Transverse colon (tissue), 4 donors: Measurements from ENCODE around the gene SIRT2.
"Not testable (repeated sequence)": the region's sequence is repeated elsewhere in the genome, so short reads cannot be mapped to it uniquely, and the experiment has no call there.

Experiments
- CTCF ChIP-seq, 5 experiments: fragments of 200-600 bp in 3 of 5; fragments of 450-650 bp in 2 of 5; sonication (generic) in 3 of 5; IDR thresholded peaks; 1 replicate in 2 of 5; 2 replicates in 3 of 5; pipeline ENCODE4 v1.5.1; 2016 to 2017; ENCODE audit warnings: antibody characterized with exemption in 5 of 5, inconsistent platforms in 3 of 5, mild to moderate bottlenecking in 2 of 5, moderate library complexity in 1 of 5
- EP300 ChIP-seq: sonication (generic); formaldehyde crosslinking; IDR thresholded peaks from one replicate; pipeline ENCODE4 v1.6.1; 2017; ENCODE audit warnings: antibody characterized with exemption, low read depth
- POLR2A ChIP-seq: fragments of 450-650 bp; IDR thresholded peaks from one replicate; pipeline ENCODE4 v1.6.1; 2016; ENCODE audit warnings: antibody characterized with exemption, mild to moderate bottlenecking, moderate library complexity
- POLR2AphosphoS5 ChIP-seq, 3 donors: sonication (generic); formaldehyde crosslinking; IDR thresholded peaks; one replicate each; pipeline ENCODE4 v1.6.1; 2016; ENCODE audit warnings: antibody characterized with exemption in 3 of 3

DNA sequence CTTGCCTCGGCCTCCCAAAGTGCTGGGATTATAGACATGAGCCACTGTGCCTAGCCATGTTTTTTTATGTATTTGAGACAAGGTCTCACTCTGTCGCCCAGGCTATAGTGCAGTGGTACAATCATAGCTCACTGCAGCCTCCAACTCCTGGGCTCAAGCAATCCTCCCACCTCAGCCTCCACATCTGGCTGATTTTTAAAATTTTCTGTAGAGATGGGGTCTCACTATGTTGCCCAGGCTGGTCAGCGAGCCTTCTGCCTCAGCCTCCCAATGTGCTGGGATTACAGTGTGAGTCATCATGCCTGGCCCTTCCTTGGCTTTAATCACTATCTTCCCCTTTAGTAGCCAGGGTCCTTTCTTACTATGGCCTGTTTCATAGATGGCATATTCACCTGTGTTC lies 14.7 kb downstream of the SIRT2 start:
- TF ChIP-seq EP300; CTCF (IDR thresholded peaks at IDR 0.05); POLR2AphosphoS5 (IDR thresholded peaks at IDR 0.05); POLR2A: not testable (repeated sequence)
